Measurements from ENCODE around the gene PWWP2B. TPM values are rescaled to one million over a fixed set of nuclear protein-coding genes. Genes with fewer than 3 reads are reported as not detected.

Gene PWWP2B
- total and polyA plus RNA-seq, 2 of the 8 experiments (the other 6 are each of a cell fraction or from before 2014, with no cell fraction given) = 5.3 to 10.8 TPM

- TF ChIP-seq CHD7 (IDR thresholded peaks at IDR 0.05; ENCODE audit: insufficient replicate concordance, low read length) (no peak), ASH2L (IDR thresholded peaks at IDR 0.05; ENCODE audit: low read length) (no peak), SRF (IDR thresholded peaks at IDR 0.05; ENCODE audit: low read depth, low read length) (no peak), HDAC2 (IDR thresholded peaks at IDR 0.05; ENCODE audit: borderline replicate concordance in 1 of 2, low read depth in 2 of 2, low read length in 2 of 2) (no peak), EP300 (IDR thresholded peaks at IDR 0.05; ENCODE audit: borderline replicate concordance in 1 of 2, low read depth in 2 of 2, low read length in 2 of 2) (no peak), TEAD4 (IDR thresholded peaks at IDR 0.05; ENCODE audit: low read depth, low read length) (no peak)
Observed at GRCh38 chr10:132456881-132457280, 59.9 kb downstream of the PWWP2B start (continued).

Data from H1 (cell line).